Measurements from ENCODE around the gene KRTAP1-3.

- TF ChIP-seq POLR2A (IDR thresholded peaks at IDR 0.05; ENCODE audit: low read depth, low read length) (no peak), TAF1 (IDR thresholded peaks at IDR 0.05; ENCODE audit: borderline replicate concordance, low read depth, low read length) (no peak)
Measured at GRCh38 chr17:41001795-41002194, 32.9 kb downstream of the KRTAP1-3 start.
